GM18873 (cell line): ENCODE data around the gene KCND1.
A peak's percentile ranks its signal among the peaks of the same experiment; 100 is the strongest.

Experiments used
- ATAC-seq: cut with Tn5 transposase; IDR thresholded peaks from one replicate; pipeline ENCODE4 v1.9.1; 2021; ENCODE audit warnings: mild to moderate bottlenecking, moderate library complexity, moderate number of reproducible peaks; ENCODE audit not compliant: unreplicated experiment, low FRiP score

KCND1 gene

DNA sequence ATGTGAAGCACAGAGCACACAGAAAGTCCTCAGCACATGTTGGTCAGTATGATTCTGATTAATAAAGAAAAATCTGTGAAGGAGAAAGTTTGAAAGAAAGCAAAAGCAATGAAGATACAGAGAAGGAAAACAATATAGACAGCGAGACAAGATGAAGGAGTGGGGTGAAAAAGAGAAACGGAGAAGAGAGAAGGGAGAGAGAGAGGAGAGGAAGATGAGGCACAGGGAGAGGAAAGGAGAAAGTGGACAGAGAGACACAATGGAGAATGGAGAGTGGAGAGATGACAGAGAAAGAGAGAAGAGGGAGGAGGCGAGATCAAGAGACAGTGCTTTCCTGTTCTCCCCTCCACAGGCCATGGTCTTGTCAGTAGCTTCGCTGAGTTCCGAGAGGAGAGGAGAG is 3.9 kb upstream of the KCND1 start:
- no peak for ATAC-seq

DNA sequence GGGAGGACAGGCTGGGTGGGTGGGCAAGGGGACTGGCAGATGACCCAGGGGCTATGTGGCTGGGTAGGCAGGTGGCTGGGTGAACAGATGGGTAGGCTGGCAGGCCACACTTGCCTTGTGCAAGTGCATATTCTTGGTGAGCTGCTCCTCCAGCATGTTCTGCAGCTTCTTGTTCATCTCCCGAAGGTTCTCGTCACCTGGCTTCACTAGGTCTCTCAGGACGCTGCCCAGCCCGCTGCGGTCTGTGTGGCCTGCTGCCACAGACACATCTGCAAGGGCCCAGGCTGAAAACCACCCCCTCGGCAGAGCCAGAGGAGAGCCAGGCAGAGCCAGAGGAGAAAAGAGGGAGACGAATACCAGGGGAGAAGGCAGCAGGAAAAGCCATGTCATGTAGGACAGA is 3.4 kb upstream of the KCND1 start:
- ATAC-seq: no peak

DNA sequence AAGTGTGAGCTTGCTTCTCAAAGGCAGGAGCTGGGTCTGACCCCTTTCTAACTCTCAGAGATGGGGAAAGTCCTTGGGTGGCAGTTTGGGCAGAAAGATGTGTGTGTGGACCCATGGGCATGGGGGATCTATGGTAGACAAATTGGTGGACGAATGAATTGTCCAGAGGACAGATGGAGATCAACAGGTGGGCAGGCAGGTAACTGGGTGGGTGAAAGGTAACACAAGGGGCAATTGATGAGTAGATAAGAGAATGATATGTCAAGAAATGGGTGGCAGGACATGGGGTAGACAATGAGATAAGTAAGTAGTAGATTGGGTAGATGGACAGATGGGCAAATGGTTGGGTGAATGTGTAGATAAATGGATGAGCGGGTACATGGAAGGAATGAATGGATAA is 2.9 kb upstream of the KCND1 start:
- ATAC-seq: no peak

- ATAC-seq: no peak
Measured at GRCh38 chrX:48974033-48974432, 2.4 kb upstream of the KCND1 start.

DNA sequence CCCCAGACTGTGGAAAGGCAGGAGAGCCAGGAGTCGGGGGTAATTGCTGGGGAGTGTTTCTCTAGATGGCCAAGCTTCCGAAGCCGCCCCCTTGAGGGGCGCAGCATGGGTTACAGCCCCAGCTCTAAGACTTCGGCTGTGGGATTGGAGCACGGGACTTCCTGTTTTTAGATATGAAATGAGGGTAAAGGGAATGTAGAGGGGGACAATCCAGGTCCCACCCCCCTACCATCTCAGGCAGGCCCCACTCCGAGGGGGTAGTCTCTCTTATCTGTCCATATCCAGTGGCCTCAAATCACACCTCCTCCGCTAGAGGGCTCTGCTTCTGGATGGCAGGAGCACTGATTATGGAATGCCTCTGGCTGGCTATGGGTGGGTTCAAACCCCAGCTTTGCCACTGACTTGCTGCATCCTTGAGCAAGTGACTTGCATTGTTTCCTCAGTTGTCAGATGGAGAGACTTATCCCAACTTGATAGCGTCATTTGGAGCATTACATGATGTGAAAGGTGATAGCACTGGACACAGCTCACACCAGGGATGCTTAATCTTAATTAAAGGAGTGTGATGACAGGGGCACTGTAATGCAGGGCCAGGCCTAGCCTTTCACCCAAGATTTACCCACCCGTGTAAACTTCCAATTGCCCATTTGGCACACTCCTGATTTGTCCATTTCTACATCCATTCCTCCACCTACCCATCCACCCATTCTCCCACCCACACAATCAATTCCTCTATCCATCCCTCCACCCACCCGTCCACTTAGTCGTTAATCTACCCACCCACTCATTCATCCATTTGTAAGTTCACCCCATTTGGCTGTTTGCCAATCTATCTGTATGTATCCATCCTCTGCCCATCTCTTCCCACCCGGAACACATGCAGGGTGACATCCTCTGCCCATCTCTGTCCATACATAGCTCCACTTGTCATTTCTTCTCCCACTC is 848 bp upstream of the KCND1 start:
- ATAC-seq: no peak

DNA sequence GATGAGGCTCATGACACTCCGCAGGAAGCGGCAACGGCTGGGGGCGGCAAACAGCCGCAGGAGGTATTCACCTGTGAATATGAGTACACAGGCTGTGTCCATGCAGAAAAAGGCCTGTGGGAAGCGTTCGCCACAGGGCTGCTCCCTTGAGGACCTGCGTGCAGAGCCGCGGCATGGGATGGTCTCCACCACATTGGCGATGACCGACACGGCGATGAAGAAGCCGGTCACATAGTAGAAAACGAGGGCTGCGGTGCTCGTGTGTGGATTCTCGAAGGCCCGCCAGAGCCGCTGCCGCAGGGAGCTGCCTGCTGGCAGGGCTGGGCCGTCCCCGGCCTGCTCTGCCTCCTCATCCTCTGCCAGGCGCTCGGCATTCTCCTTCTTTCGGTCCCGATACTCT is 2.2 kb downstream of the KCND1 start:
- ATAC-seq: no peak

GRCh38 chrX:48968377-48968776 is 3.3 kb downstream of the KCND1 start:
- no peak for ATAC-seq

DNA sequence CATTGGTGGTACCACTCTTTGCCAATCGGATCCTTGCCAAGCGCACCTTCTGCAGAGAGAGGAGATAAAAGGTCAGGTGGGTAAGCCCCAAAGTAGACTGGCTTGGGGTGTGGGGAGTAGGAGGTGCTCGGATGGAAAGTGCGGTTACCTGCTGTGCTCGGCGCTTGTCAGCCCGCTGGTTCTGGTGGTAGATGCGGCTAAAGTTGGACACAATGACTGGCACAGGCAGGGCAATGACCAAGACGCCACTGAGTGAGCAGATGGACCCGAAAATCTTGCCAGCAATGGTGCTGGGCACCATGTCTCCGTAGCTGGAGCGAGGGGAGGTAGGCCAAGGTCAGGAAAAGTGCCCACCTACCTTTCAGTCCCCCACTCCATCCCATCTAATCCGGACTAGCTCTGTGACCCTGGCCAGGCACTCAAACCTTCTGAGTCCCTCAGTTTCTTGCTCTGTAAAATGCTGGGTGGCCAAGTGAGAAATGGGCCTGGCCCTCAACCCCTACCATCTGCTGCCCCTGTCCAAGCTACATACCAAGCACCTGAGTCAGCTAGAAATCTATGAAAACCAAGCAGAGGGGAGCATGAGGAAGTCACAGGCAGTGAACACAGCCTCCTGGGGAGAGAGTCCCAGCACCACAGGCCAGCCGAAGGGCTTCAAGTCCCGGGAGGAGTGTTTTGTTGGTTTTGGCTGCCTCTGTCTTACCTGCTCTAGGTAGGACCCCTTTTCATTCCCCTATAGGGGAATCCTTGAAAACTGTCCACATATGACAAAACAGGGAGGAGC is 4.7 kb downstream of the KCND1 start:
- ATAC-seq: no peak

DNA sequence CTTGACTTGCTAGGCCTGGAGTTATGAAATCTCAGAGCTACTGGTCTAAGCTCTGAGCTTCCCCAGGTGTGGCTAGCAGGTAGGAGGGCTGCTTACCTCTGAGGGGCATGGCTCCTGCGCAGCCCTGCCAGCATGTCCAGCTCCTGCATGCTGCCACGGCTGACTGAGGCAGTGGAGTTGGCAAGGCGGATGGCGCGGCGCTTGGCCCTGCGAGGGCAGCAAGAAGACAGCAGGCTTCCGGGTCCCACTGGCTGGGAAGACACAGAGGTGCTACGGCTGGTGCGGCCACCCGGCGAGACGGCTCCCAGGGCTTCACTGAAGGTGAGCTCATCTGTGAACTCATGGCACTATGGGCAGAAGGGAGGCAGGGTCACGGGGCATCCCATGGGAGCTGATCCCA is 5.7 kb downstream of the KCND1 start:
- no peak for ATAC-seq

- ATAC-seq: no peak
Measured at GRCh38 chrX:48961585-48962091, 10.0 kb downstream of the KCND1 start.

GRCh38 chrX:48960291-48960690 is 11.4 kb downstream of the KCND1 start:
- no peak for ATAC-seq

DNA sequence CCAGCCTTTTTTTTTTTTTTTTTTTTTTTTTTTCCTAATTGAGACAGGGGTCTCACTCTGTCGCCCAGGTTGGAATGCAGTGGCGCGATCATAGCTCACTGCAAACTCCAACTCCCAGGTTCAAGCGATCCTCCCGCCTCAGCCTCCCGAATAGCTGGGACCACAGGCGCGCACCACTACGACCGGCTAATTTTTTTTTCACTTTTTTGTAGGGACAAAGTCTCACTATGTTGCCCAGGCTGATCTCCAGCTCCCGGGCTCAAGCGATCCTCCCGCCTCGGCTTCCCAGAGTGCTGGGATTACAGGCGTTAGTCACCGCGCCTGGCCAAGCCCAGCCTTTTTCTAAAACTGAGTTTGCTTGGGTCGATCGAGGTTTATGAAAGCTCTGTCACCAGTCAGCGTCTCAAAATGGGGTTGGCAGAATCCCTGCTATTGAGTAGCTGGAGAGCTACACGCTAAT is 13.0 kb downstream of the KCND1 start:
- no peak for ATAC-seq

GRCh38 chrX:48957827-48958634 is 13.6 kb downstream of the KCND1 start:
- ATAC-seq: peak; percentile 81

DNA sequence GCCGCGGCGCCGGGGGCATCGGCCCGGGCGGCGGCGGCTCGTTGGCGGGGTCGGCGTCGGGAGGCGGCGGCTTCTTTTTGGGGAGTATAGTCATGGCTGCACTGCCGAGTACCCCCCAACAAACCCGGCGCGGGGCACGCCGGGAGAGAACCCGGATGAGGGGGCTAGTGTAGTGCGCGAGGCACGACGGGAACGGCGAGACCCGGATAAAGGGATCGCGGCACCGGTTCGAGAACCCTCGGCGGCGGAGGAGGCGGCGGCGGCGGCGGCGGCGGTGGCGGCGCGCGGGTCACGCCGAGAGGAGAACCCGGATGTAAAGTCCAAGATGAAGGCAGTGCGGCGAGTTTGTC is 14.2 kb downstream of the KCND1 start, which contains the start of gene OTUD5:
TSS of gene OTUD5 (minus strand) at position 131 of the 350 bp plus-strand sequence. CDS start at position 94, 37 bp downstream.
- ATAC-seq: peak; percentile 4

DNA sequence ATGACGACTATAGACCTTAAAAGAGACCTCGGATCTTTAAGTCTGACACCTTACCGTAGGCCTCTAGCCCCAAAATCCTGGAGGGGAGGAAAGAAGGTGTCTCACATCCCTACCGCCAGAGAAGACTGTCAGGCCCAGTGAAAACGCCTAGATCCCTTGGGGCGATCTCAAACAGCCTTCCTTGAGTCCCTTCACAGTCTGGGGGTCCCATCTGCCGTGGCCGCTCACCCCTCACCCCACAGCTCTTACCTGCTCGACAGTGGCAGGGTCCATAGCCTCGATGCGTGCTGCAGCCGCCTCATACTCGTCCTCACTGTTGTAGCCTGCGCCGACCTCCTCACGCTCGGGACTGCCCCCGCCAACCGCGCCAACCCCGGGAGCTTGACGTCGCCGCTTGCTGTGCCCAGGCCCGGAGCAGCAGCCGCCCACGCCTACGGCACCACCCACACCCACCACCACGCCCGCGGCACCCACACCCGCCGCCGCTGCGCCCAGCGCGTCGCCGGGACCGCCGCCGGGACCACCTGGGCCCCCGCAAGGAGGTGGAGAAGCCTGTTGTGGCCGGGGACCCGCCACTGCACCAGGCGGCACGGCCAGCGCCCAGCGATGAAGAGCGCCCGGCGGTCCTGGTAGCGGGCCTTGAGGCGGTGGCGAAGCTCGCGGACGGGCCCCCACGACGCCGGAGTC is 14.8 kb downstream of the KCND1 start:
- no peak for ATAC-seq

GRCh38 chrX:48948589-48948988 is 23.1 kb downstream of the KCND1 start:
- ATAC-seq: no peak

DNA sequence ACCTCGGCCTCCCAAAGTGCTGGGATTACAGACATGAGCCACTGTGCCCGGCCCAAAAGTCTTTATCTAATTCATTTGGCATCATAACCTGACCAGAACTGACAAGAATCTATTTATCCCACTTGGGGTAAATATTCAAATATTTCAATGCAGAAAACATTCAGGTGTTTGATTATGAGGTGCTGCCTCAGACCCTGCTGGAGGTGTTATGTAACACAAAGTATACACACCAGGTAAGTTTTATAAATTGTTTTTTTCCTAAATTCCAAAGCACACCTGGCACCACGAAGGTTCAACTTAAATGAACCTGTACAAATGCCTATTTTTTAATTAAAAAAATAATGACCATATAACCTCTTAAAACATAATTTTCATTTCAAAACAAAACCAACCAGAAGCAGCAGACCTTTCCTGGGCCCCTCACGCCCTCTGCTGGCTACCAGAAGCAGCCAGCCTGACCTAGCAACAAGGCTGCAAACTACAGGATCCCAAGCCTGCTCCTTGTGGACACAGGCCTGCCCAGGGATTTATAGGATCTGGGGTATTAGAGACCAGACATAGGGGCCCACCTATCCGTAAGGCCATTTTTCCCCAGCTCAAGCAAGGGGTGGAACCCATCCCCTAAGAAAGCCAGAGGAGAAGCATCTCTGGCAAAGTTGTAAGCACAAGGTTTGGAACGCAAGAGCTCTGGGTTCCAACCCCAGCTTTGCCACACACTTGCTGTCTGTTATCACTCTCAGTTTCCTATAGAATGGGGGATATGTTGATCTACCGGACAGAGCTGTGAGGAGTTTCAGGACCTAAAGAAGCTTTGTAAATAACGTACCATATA is 25.9 kb downstream of the KCND1 start:
- ATAC-seq: no peak

GRCh38 chrX:48942895-48943294 is 28.7 kb downstream of the KCND1 start:
- no peak for ATAC-seq

GRCh38 chrX:48940404-48940955 is 31.2 kb downstream of the KCND1 start:
- no peak for ATAC-seq
